Measurements from ENCODE around the gene UMAD1.

Gene UMAD1

GRCh38 chr7:7718492-7718891, 77.9 kb downstream of the UMAD1 start, which contains the start of gene RPA3:
Gene RPA3 (minus strand): TSS chr7:7718607. CDS start chr7:7640418, 78,189 bp downstream.
- Histone ChIP-seq H3K4me2 (ENCODE audit: insufficient read depth, low read length) (peak within 1 kb of the TSS; percentile 58), H4K20me1 (ENCODE audit: insufficient read depth, low read length) (no peaks in the 10 kb centered on the region), H3K79me2 (ENCODE audit: insufficient read depth, low read length) (no peaks in the 10 kb centered on the region)

GRCh38 chr7:7719236-7719635, 78.7 kb downstream of the UMAD1 start:
- DNase-seq (peak; percentile 81), ATAC-seq (ENCODE audit: insufficient read depth, low read depth) (peak; percentile 93)
- Histone ChIP-seq H3K27me3 (ENCODE audit: insufficient read depth, low read length, poor library complexity) (no peaks in the 10 kb centered on the region), H3K79me2 (ENCODE audit: insufficient read depth, low read length) (no peaks in the 10 kb centered on the region), H3K27ac (ENCODE audit: low read length) (peak overlapping the region; percentile 98), H3K9ac (ENCODE audit: low read depth, low read length) (peak overlapping the region; percentile 61), H3K4me3 (ENCODE audit: low read depth in 1 of 2, low read length in 2 of 2) (peak overlapping the region in 1 of 2 experiments; percentile 28; a peak in 1 of 4 replicates), H2AFZ (ENCODE audit: low read depth, low read length) (peak overlapping the region; percentile 56), H3K4me1 (ENCODE audit: insufficient read depth, low read length) (peaks cover 48% of the 10 kb centered on the region), H3K9me3 (ENCODE audit: insufficient read depth, low read length, severe bottlenecking) (no peaks in the 10 kb centered on the region), H3K36me3 (ENCODE audit: insufficient read depth, low read length) (no peaks in the 10 kb centered on the region), H4K20me1 (ENCODE audit: insufficient read depth, low read length) (no peaks in the 10 kb centered on the region), H3K4me2 (ENCODE audit: insufficient read depth, low read length) (peak overlapping the region; percentile 58)
- TF ChIP-seq CTCF (IDR thresholded peaks at IDR 0.05; ENCODE audit: borderline replicate concordance, extremely low read depth, low read length, poor library complexity, severe bottlenecking) (no peak), EZH2 (IDR thresholded peaks at IDR 0.05; ENCODE audit: borderline replicate concordance, low read depth, low read length, severe bottlenecking) (no peak)

More at GRCh38 chr7:7718492-7718891, 77.9 kb downstream of the UMAD1 start, which contains the start of gene RPA3:
- no peak for DNase-seq
- TF ChIP-seq EZH2 (IDR thresholded peaks at IDR 0.05; ENCODE audit: borderline replicate concordance, low read depth, low read length, severe bottlenecking) (no peak), CTCF (IDR thresholded peaks at IDR 0.05; ENCODE audit: borderline replicate concordance, extremely low read depth, low read length, poor library complexity, severe bottlenecking) (no peak)
- no peaks in the 10 kb centered on the region for H3K36me3 ChIP-seq (ENCODE audit: insufficient read depth, low read length)
- H3K4me1 ChIP-seq (ENCODE audit: insufficient read depth, low read length): peaks cover 55% of the 10 kb centered on the region
- peak within 1 kb of the TSS; percentile 67 for H2AFZ ChIP-seq (ENCODE audit: low read depth, low read length)
- no peaks in the 10 kb centered on the region for H3K27me3 ChIP-seq (ENCODE audit: insufficient read depth, low read length, poor library complexity)
- peak within 1 kb of the TSS; percentile 61 for H3K9ac ChIP-seq (ENCODE audit: low read depth, low read length)
- H3K9me3 ChIP-seq (ENCODE audit: insufficient read depth, low read length, severe bottlenecking): no peaks in the 10 kb centered on the region
- H3K4me3 ChIP-seq (ENCODE audit: low read depth in 1 of 2, low read length in 2 of 2): peak within 1 kb of the TSS in 1 of 2 experiments; percentile 28; a peak in 1 of 4 replicates
- peak within 1 kb of the TSS; percentile 98 for H3K27ac ChIP-seq (ENCODE audit: low read length)
- ATAC-seq (ENCODE audit: insufficient read depth, low read depth): no peak

- peak overlapping the region; percentile 98 for H3K27ac ChIP-seq (ENCODE audit: low read length)
These were observed 79.6 kb downstream of the UMAD1 start for GRCh38 chr7:7720193-7720592.

More at GRCh38 chr7:7720193-7720592, 79.6 kb downstream of the UMAD1 start:
- H3K4me3 ChIP-seq (ENCODE audit: low read depth in 1 of 2, low read length in 2 of 2): no peak overlapping the region
- H3K36me3 ChIP-seq (ENCODE audit: insufficient read depth, low read length): no peaks in the 10 kb centered on the region
- TF ChIP-seq EZH2 (IDR thresholded peaks at IDR 0.05; ENCODE audit: borderline replicate concordance, low read depth, low read length, severe bottlenecking) (no peak), CTCF (IDR thresholded peaks at IDR 0.05; ENCODE audit: borderline replicate concordance, extremely low read depth, low read length, poor library complexity, severe bottlenecking) (no peak)
- DNase-seq: peak; percentile 43
- H3K27me3 ChIP-seq (ENCODE audit: insufficient read depth, low read length, poor library complexity): no peaks in the 10 kb centered on the region
- H3K4me1 ChIP-seq (ENCODE audit: insufficient read depth, low read length): peaks cover 46% of the 10 kb centered on the region
- ATAC-seq (ENCODE audit: insufficient read depth, low read depth): peak; percentile 39
- H3K4me2 ChIP-seq (ENCODE audit: insufficient read depth, low read length): peak overlapping the region; percentile 58
- peak overlapping the region; percentile 61 for H3K9ac ChIP-seq (ENCODE audit: low read depth, low read length)
- no peaks in the 10 kb centered on the region for H3K79me2 ChIP-seq (ENCODE audit: insufficient read depth, low read length)
- H3K9me3 ChIP-seq (ENCODE audit: insufficient read depth, low read length, severe bottlenecking): no peaks in the 10 kb centered on the region
- H4K20me1 ChIP-seq (ENCODE audit: insufficient read depth, low read length): no peaks in the 10 kb centered on the region
- H2AFZ ChIP-seq (ENCODE audit: low read depth, low read length): peak overlapping the region; percentile 26; the same call in 1 of the 2 replicates

Data from DND-41 (cell line).